GM12878 (cell line): Measurements from ENCODE around the gene MRPL28. TPM values are rescaled to one million over a fixed set of nuclear protein-coding genes. Genes with fewer than 3 reads are reported as not detected.

Experiments used
- ATF7 ChIP-seq: fragments of 450-650 bp; IDR thresholded peaks from 2 replicates; pipeline ENCODE4 v1.6.1; 2016; ENCODE audit warnings: low read depth, mild to moderate bottlenecking
- BACH1 ChIP-seq: fragments of 450-650 bp; IDR thresholded peaks from 2 replicates; pipeline ENCODE4 v1.6.1; 2017; ENCODE audit warnings: mild to moderate bottlenecking, borderline replicate concordance
- BCL11A ChIP-seq: IDR thresholded peaks from 2 replicates; pipeline ENCODE4 v1.6.1; 2011; ENCODE audit warnings: low read depth, low read length
- EGR1 ChIP-seq, 2 experiments: IDR thresholded peaks; 1 replicate in 1 of 2; 2 replicates in 1 of 2; pipeline ENCODE4 v1.6.1; 2011 to 2012; ENCODE audit warnings: low read depth in 2 of 2, low read length in 2 of 2, borderline replicate concordance in 1 of 2, mild to moderate bottlenecking in 1 of 2, moderate library complexity in 1 of 2
- FOXK2 ChIP-seq: fragments of 450-650 bp; IDR thresholded peaks from 2 replicates; pipeline ENCODE4 v1.6.1; 2017; ENCODE audit warnings: mild to moderate bottlenecking, moderate library complexity
- JUNB ChIP-seq: IDR thresholded peaks from 2 replicates; pipeline ENCODE4 v1.6.1; 2016; ENCODE audit warnings: antibody characterized with exemption, mild to moderate bottlenecking
- MEF2B ChIP-seq: fragments of 450-650 bp; IDR thresholded peaks from 2 replicates; pipeline ENCODE4 v1.6.1; 2018; ENCODE audit warnings: mild to moderate bottlenecking, moderate library complexity; ENCODE audit not compliant: partially characterized antibody, poor library complexity, severe bottlenecking
- MLLT1 ChIP-seq: fragments of 450-650 bp; IDR thresholded peaks from 2 replicates; pipeline ENCODE4 v1.6.1; 2016; ENCODE audit warnings: mild to moderate bottlenecking
- NR2C1 ChIP-seq: fragments of 450-650 bp; IDR thresholded peaks from 2 replicates; pipeline ENCODE4 v1.6.1; 2017; ENCODE audit warnings: antibody characterized with exemption, mild to moderate bottlenecking, moderate library complexity
- PAX5 ChIP-seq: IDR thresholded peaks from 2 replicates; pipeline ENCODE4 v1.6.1; 2011; ENCODE audit warnings: low read depth, low read length, borderline replicate concordance
- POLR2AphosphoS5 ChIP-seq: IDR thresholded peaks from 2 replicates; pipeline ENCODE4 v1.6.1; 2011; ENCODE audit warnings: mild to moderate bottlenecking, low read length, inconsistent platforms
- PRDM15 ChIP-seq: fragments of 450-650 bp; formaldehyde crosslinking; IDR thresholded peaks from 2 replicates; pipeline ENCODE4 v1.4.0; 2020; ENCODE audit warnings: mild to moderate bottlenecking, moderate library complexity
- RELB ChIP-seq: fragments of 450-650 bp; IDR thresholded peaks from 2 replicates; pipeline ENCODE4 v1.6.1; 2017; ENCODE audit warnings: low read depth, mild to moderate bottlenecking, moderate library complexity
- REST ChIP-seq: IDR thresholded peaks from 2 replicates; pipeline ENCODE4 v1.6.1; 2012; ENCODE audit warnings: mild to moderate bottlenecking, low read depth, low read length
- RUNX3 ChIP-seq: IDR thresholded peaks from 2 replicates; pipeline ENCODE4 v1.6.1; 2012; ENCODE audit warnings: low read length, inconsistent platforms
- SREBF1 ChIP-seq: IDR thresholded peaks from 2 replicates; pipeline ENCODE4 v1.6.1; 2012; ENCODE audit warnings: mild to moderate bottlenecking, low read length
- ZNF622 ChIP-seq: fragments of 450-650 bp; IDR thresholded peaks from 2 replicates; pipeline ENCODE4 v1.6.1; 2017; ENCODE audit warnings: mild to moderate bottlenecking, inconsistent platforms
- polyA plus RNA-seq, 11 experiments: library from polyadenylated mRNA; depleted of rRNA in 4 of 11; unstranded in 6 of 11; stranded (reverse) in 5 of 11; fragments of >200 nt; fragmentation: Nextera tagmentation in 4 of 11; fragmentation: Illumina TruSeq in 1 of 11; extraction: Ambion mirVana in 4 of 11; extraction: Trizol in 1 of 11; gene quantifications; 1 replicate in 1 of 11; 2 replicates in 10 of 11; pipeline versions ENCODE4 v1.2.1 to v1.2.3, GENCODE V29; 2011 to 2016; ENCODE audit warnings: inconsistent platforms in 2 of 11, missing spikeins in 2 of 11, low read depth in 1 of 11
- total RNA-seq, 4 experiments: library from RNA; depleted of rRNA in 3 of 4; stranded (reverse); fragments of >200 nt in 3 of 4; fragmentation: Illumina TruSeq in 1 of 4; extraction: Trizol in 1 of 4; gene quantifications; 2 replicates each; pipeline versions ENCODE4 v1.2.1 to v1.2.3, GENCODE V29; 2013 to 2021
- TF ChIP-seq, protein P1 (sequence below): fragments of 450-650 bp; IDR thresholded peaks from 2 replicates; pipeline ENCODE4 v1.6.1; 2017; ENCODE audit warnings: antibody characterized with exemption, mild to moderate bottlenecking, moderate library complexity

The MRPL28 gene
- total and polyA plus RNA-seq, 10 of the 15 experiments (the other 5 are each of a cell fraction or from before 2014, with no cell fraction given): 1.6 to 185 (median 110) TPM

DNA sequence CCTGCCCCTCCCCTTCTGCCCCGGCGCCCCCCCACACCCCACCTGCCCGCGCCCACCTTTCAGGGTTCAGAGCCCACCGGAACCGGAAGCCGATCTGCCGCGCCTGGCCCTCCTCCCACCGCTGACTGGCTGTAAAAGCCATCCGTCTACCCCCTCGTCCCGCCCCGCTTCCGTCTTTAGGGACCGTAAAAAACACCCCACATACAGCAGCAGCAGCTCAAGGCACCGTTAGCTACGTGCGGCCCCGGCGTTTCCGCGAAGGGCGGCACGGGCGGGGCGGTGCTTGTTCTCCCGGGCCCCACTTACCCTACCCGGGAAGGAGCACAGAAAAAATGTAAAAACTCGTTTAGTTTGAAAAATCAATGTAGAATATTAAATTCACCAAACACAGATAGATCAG lies at the start of gene MRPL28 (continued):
- 0 out of 2 replicates have a peak, but pooled peaks have one; percentile 23 for TF ChIP-seq BACH1
- no peak for TF ChIP-seq REST
- no peak for TF ChIP-seq MEF2B
- TF ChIP-seq PAX5: no peak
- peak; percentile 89 for TF ChIP-seq NR2C1
- no peak for TF ChIP-seq EGR1 (IDR thresholded peaks at IDR 0.05; ENCODE audit: borderline replicate concordance in 1 of 2, low read depth in 2 of 2, low read length in 2 of 2)
- no peak for TF ChIP-seq POLR2AphosphoS5
- TF ChIP-seq PRDM15 (CRISPR knock-in tag): no peak
- TF ChIP-seq, protein P1, sequence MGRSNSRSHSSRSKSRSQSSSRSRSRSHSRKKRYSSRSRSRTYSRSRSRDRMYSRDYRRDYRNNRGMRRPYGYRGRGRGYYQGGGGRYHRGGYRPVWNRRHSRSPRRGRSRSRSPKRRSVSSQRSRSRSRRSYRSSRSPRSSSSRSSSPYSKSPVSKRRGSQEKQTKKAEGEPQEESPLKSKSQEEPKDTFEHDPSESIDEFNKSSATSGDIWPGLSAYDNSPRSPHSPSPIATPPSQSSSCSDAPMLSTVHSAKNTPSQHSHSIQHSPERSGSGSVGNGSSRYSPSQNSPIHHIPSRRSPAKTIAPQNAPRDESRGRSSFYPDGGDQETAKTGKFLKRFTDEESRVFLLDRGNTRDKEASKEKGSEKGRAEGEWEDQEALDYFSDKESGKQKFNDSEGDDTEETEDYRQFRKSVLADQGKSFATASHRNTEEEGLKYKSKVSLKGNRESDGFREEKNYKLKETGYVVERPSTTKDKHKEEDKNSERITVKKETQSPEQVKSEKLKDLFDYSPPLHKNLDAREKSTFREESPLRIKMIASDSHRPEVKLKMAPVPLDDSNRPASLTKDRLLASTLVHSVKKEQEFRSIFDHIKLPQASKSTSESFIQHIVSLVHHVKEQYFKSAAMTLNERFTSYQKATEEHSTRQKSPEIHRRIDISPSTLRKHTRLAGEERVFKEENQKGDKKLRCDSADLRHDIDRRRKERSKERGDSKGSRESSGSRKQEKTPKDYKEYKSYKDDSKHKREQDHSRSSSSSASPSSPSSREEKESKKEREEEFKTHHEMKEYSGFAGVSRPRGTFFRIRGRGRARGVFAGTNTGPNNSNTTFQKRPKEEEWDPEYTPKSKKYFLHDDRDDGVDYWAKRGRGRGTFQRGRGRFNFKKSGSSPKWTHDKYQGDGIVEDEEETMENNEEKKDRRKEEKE: no peak
- peak; percentile 13; the same call in 1 of the 2 replicates for TF ChIP-seq ATF7
- TF ChIP-seq MLLT1: no peak
- no peak for TF ChIP-seq SREBF1
- TF ChIP-seq FOXK2: no peak
- TF ChIP-seq JUNB: peak; percentile 100
- no peak for TF ChIP-seq BCL11A
- TF ChIP-seq RUNX3: peak; percentile 12; the same call in 1 of the 2 replicates
- TF ChIP-seq RELB: peak; percentile 48; the same call in 1 of the 2 replicates
- no peak for TF ChIP-seq ZNF622
